A549 (cell line): Measurements from ENCODE around the gene SYCP1.

Experiments
- CTCF ChIP-seq: fragments of >200 bp; sonication (Bioruptor Twin); formaldehyde crosslinking; IDR thresholded peaks from 3 replicates; pipeline ENCODE4 v1.5.1; 2016
- FOSL2 ChIP-seq, 2 experiments: fragments of 450-650 bp in 1 of 2; fragments of >200 bp in 1 of 2; sonication (Bioruptor Twin) in 1 of 2; formaldehyde crosslinking; IDR thresholded peaks; 2 replicates each; pipeline versions ENCODE4 v1.5.0 to v1.6.1; 2016 to 2020; ENCODE audit warnings: mild to moderate bottlenecking in 1 of 2, moderate library complexity in 1 of 2
- HOXB13 ChIP-seq: fragments of 250-450 bp; sonication (Bioruptor Pico); IDR thresholded peaks from 2 replicates; pipeline ENCODE4 v1.5.0; 2020; ENCODE audit warnings: low read depth, mild to moderate bottlenecking, moderate library complexity
- JUN ChIP-seq, 2 experiments: fragments of >200 bp; sonication (Bioruptor Twin); formaldehyde crosslinking; IDR thresholded peaks; 2 replicates in 1 of 2; 3 replicates in 1 of 2; pipeline ENCODE4 v1.6.1; 2016 to 2017
- MAFK ChIP-seq: fragments of 450-650 bp; IDR thresholded peaks from 2 replicates; pipeline ENCODE4 v1.6.1; 2014; ENCODE audit not compliant: partially characterized antibody
- MAX ChIP-seq: IDR thresholded peaks from 2 replicates; pipeline ENCODE4 v1.6.1; 2012
- NPAS2 ChIP-seq: fragments of 250-450 bp; sonication (Bioruptor Pico); IDR thresholded peaks from 2 replicates; pipeline ENCODE4 v1.8.0; 2022; ENCODE audit warnings: mild to moderate bottlenecking, moderate library complexity, borderline replicate concordance
- PHF8 ChIP-seq: fragments of 200-600 bp; sonication (generic); IDR thresholded peaks from 2 replicates; pipeline ENCODE4 v1.6.1; 2016; ENCODE audit warnings: low read depth, mild to moderate bottlenecking, antibody characterized with exemption, moderate library complexity, borderline replicate concordance
- POLR2A ChIP-seq: IDR thresholded peaks from 2 replicates; pipeline ENCODE4 v1.6.1; 2012; ENCODE audit warnings: mild to moderate bottlenecking, low read length
- RFX5 ChIP-seq: fragments of 450-650 bp; IDR thresholded peaks from 2 replicates; pipeline ENCODE4 v1.7.1; 2014; ENCODE audit warnings: antibody characterized with exemption, mild to moderate bottlenecking, moderate library complexity
- SMC3 ChIP-seq: fragments of >200 bp; sonication (Bioruptor Twin); formaldehyde crosslinking; IDR thresholded peaks from 3 replicates; pipeline ENCODE4 v1.6.1; 2018; ENCODE audit warnings: inconsistent platforms

GRCh38 chr1:115006191-115006590 is 151.5 kb downstream of the SYCP1 start:
- TF ChIP-seq MAX (no peak), POLR2A (no peak), CTCF (no peak), SMC3 (no peak), JUN (IDR thresholded peaks at IDR 0.05) (no peak), RFX5 (no peak), FOSL2 (IDR thresholded peaks at IDR 0.05) (no peak), FOSL2 (CRISPR knock-in tag; IDR thresholded peaks at IDR 0.05) (no peak), PHF8 (no peak), MAFK (no peak), NPAS2 (CRISPR knock-in tag) (no peak), HOXB13 (CRISPR knock-in tag) (no peak)
